ENCODE results near the gene CEP152.

DNA sequence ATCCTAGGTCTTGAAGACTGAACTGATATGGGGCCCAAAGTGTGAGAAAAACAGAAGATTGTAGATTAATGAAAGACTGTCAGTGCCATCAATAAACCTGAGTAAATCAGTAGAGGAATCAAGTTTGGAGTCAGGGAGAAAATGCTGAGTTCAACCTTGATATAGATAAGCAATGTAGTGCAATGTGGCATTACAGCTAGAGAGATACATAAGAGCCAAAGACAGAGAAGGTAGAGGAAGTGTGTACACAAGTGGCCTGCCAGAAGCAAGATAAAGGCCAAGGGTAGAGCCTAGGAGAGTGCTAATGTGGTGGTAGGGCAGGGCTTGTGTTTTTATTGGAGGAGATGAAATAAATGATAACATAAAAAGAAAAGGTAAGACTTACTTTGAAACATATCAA lies 41.1 kb upstream of the CEP152 start:
- TF ChIP-seq, protein P1, sequence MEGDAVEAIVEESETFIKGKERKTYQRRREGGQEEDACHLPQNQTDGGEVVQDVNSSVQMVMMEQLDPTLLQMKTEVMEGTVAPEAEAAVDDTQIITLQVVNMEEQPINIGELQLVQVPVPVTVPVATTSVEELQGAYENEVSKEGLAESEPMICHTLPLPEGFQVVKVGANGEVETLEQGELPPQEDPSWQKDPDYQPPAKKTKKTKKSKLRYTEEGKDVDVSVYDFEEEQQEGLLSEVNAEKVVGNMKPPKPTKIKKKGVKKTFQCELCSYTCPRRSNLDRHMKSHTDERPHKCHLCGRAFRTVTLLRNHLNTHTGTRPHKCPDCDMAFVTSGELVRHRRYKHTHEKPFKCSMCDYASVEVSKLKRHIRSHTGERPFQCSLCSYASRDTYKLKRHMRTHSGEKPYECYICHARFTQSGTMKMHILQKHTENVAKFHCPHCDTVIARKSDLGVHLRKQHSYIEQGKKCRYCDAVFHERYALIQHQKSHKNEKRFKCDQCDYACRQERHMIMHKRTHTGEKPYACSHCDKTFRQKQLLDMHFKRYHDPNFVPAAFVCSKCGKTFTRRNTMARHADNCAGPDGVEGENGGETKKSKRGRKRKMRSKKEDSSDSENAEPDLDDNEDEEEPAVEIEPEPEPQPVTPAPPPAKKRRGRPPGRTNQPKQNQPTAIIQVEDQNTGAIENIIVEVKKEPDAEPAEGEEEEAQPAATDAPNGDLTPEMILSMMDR (IDR thresholded peaks at IDR 0.05) = no peak
- TF ChIP-seq POLR2A (IDR thresholded peaks at IDR 0.05) = no peak

Measured in heart left ventricle (tissue), 13 donors.